Right atrium auricular region (tissue), 2 donors: ENCODE results near the gene CGRRF1. TPM values are rescaled to one million over a fixed set of nuclear protein-coding genes. Genes with fewer than 3 reads are reported as not detected.
A peak's percentile ranks its signal among the peaks of the same experiment; 100 is the strongest.

Experiments used
- DNase-seq: peaks from one replicate; pipeline ENCODE4 v3.0.0-alpha.2; 2019; ENCODE audit warnings: low spot score
- H3K27ac ChIP-seq, 2 donors: fragments of 200-600 bp; sonication (generic); 1 replicate in 1 of 2; 2 replicates in 1 of 2; pipeline ENCODE4 v1.5.1; 2016 to 2019
- H3K27me3 ChIP-seq, 2 donors: fragments of 200-600 bp; sonication (generic); one replicate each; pipeline versions ENCODE4 v1.5.1 to v1.6.0; 2017 to 2019
- H3K36me3 ChIP-seq: fragments of 200-600 bp; sonication (generic); one replicate; pipeline ENCODE4 v1.5.1; 2016
- H3K4me1 ChIP-seq, 2 donors: fragments of 200-600 bp; sonication (generic); one replicate each; pipeline versions ENCODE4 v1.5.1 to v1.6.0; 2017 to 2019
- H3K4me3 ChIP-seq, 2 donors: fragments of 200-600 bp; sonication (generic); 1 replicate in 1 of 2; 2 replicates in 1 of 2; pipeline ENCODE4 v1.5.1; 2017 to 2019; ENCODE audit warnings: mild to moderate bottlenecking in 1 of 2, moderate library complexity in 1 of 2
- H3K9me3 ChIP-seq, 2 donors: fragments of 200-600 bp; sonication (generic); one replicate each; pipeline ENCODE4 v1.5.1; 2019
- CTCF ChIP-seq, 2 donors: fragments of 200-600 bp; sonication (generic); IDR thresholded peaks; one replicate each; pipeline ENCODE4 v1.5.1; 2019; ENCODE audit warnings: antibody characterized with exemption in 2 of 2
- total RNA-seq, 2 donors: library from RNA; depleted of rRNA; stranded (reverse); fragments of >200 nt; gene quantifications; one replicate each; pipeline ENCODE4 v1.1.0, GENCODE V29; 2016

Gene CGRRF1
- total RNA-seq, 2 donors from 2014 or later, result 12.4 to 17.4 TPM

GRCh38 chr14:54471641-54472040 is 38.1 kb upstream of the CGRRF1 start:
- H3K27me3 ChIP-seq, result no peaks in the 10 kb centered on the region
- no peak for DNase-seq
- no peak for TF ChIP-seq CTCF (IDR thresholded peaks at IDR 0.05)
- peaks cover 0 to 11% of the 10 kb centered on the region in 2 donors for H3K9me3 ChIP-seq
- no peak overlapping the region for H3K4me3 ChIP-seq
- H3K4me1 ChIP-seq, result peaks cover 0 to 12% of the 10 kb centered on the region in 2 donors
- no peaks in the 10 kb centered on the region for H3K36me3 ChIP-seq
- H3K27ac ChIP-seq, result peak overlapping the region; percentile 61 to 64

GRCh38 chr14:54472315-54472714 is 37.4 kb upstream of the CGRRF1 start:
- peak overlapping the region; percentile 61 to 64 for H3K27ac ChIP-seq
- peaks cover 0 to 4% of the 10 kb centered on the region in 2 donors for H3K9me3 ChIP-seq
- DNase-seq, result no peak
- no peaks in the 10 kb centered on the region for H3K36me3 ChIP-seq
- H3K4me3 ChIP-seq, result no peak overlapping the region
- TF ChIP-seq CTCF (IDR thresholded peaks at IDR 0.05), result no peak
- H3K27me3 ChIP-seq, result no peaks in the 10 kb centered on the region
- peaks cover 0 to 12% of the 10 kb centered on the region in 2 donors for H3K4me1 ChIP-seq

DNA sequence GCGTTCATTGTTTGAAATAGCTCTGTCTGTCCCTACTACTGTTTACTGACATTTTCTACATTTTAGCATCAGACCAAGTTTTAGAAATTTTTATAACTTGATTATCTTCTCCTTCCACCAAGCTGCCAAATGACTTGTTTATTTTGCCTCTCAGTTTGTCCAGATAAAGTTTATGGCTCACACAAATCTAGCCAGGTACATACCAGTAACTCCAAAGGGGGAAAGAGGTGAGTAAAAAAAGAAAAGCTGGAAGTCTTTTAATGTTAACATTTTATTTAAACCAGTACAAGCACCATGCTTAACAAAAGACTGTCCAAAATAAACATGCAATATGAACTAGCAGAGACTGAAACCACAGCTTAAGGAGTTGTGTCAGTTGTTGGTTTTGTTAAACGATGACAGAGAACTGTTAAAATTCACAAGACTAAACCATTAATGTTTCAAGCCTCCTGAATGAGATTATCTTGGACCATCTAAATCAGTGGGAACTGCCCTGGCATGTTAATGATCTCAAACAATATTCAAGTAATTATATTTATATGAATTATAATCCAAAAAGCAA is 35.4 kb upstream of the CGRRF1 start:
- no peak overlapping the region for H3K4me3 ChIP-seq
- no peaks in the 10 kb centered on the region for H3K27me3 ChIP-seq
- H3K36me3 ChIP-seq, result no peaks in the 10 kb centered on the region
- H3K27ac ChIP-seq, result no peak overlapping the region
- no peak for TF ChIP-seq CTCF (IDR thresholded peaks at IDR 0.05)
- no peaks in the 10 kb centered on the region for H3K9me3 ChIP-seq
- peaks cover 0 to 12% of the 10 kb centered on the region in 2 donors for H3K4me1 ChIP-seq
- DNase-seq, result no peak

DNA sequence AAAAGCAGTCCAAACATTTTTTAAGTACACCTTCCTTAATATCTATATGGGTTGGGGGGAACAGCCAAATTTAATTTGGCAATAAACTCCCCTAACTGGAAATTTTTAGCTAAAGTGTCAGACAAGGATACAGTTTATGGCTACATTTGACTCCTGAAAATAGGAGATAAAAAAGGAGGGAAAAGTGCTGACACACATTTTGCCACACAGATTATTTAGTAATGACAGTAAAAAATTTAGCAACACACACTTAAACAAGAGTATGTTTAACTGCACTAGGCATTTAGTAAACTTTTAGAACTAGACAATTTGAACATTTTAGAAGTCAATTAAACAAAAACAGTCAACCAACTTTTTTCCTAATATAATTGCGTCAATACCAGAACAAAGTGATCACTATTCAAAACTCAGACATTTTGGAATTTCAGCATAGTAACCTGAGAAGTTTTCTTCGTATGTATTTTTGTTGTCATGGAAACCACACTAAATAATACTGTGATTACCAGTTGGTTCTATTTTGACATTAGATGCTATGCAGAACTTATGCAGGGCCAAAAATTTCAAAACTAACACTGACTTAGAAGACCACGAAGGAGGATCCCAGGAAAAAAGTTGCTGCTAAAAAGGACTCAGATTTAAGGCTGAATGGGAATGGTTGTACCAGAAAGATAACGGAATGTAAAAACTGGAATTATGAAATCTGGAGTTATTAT is 34.4 kb upstream of the CGRRF1 start:
- TF ChIP-seq CTCF (IDR thresholded peaks at IDR 0.05), result no peak
- no peaks in the 10 kb centered on the region for H3K36me3 ChIP-seq
- H3K4me1 ChIP-seq, result peaks cover 0 to 12% of the 10 kb centered on the region in 2 donors
- H3K4me3 ChIP-seq, result no peak overlapping the region
- H3K9me3 ChIP-seq, result no peaks in the 10 kb centered on the region
- no peak overlapping the region for H3K27ac ChIP-seq
- DNase-seq, result no peak
- no peaks in the 10 kb centered on the region for H3K27me3 ChIP-seq

DNA sequence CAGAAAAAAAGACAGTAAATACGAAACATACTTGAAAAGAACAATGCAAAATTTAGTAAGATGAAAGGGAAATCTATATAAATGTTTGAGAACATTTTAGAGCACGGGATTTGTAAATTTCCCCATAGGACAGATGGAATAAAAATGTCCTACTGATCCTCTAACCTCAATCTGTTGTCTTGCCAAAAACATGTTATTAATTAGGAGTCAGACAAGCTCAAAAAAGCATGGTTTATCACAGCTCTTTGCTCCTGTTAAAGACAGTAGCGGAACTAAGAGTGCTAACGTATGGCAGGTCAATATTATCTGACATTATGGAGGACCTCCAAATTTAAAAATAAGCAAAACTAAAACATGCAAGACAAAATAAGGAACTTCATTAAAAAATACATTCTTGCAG is 33.8 kb upstream of the CGRRF1 start:
- Histone ChIP-seq H3K4me1 (peaks cover 0 to 12% of the 10 kb centered on the region in 2 donors), H3K9me3 (no peaks in the 10 kb centered on the region), H3K36me3 (no peaks in the 10 kb centered on the region), H3K4me3 (no peak overlapping the region), H3K27me3 (no peaks in the 10 kb centered on the region), H3K27ac (no peak overlapping the region)
- TF ChIP-seq CTCF (IDR thresholded peaks at IDR 0.05), result no peak
- no peak for DNase-seq
